Right atrium auricular region (tissue), 2 donors: ENCODE measurements around the gene CDH24. TPM values are rescaled to one million over a fixed set of nuclear protein-coding genes. Genes with fewer than 3 reads are reported as not detected.
A peak's percentile ranks its signal among the peaks of the same experiment; 100 is the strongest.

Experiments used
- DNase-seq: peaks from one replicate; pipeline ENCODE4 v3.0.0-alpha.2; 2019; ENCODE audit warnings: low spot score
- H3K27ac ChIP-seq, 2 donors: fragments of 200-600 bp; sonication (generic); 1 replicate in 1 of 2; 2 replicates in 1 of 2; pipeline ENCODE4 v1.5.1; 2016 to 2019
- H3K27me3 ChIP-seq, 2 donors: fragments of 200-600 bp; sonication (generic); one replicate each; pipeline versions ENCODE4 v1.5.1 to v1.6.0; 2017 to 2019
- H3K36me3 ChIP-seq: fragments of 200-600 bp; sonication (generic); one replicate; pipeline ENCODE4 v1.5.1; 2016
- H3K4me1 ChIP-seq, 2 donors: fragments of 200-600 bp; sonication (generic); one replicate each; pipeline versions ENCODE4 v1.5.1 to v1.6.0; 2017 to 2019
- H3K4me3 ChIP-seq, 2 donors: fragments of 200-600 bp; sonication (generic); 1 replicate in 1 of 2; 2 replicates in 1 of 2; pipeline ENCODE4 v1.5.1; 2017 to 2019; ENCODE audit warnings: mild to moderate bottlenecking in 1 of 2, moderate library complexity in 1 of 2
- H3K9me3 ChIP-seq, 2 donors: fragments of 200-600 bp; sonication (generic); one replicate each; pipeline ENCODE4 v1.5.1; 2019
- CTCF ChIP-seq, 2 donors: fragments of 200-600 bp; sonication (generic); IDR thresholded peaks; one replicate each; pipeline ENCODE4 v1.5.1; 2019; ENCODE audit warnings: antibody characterized with exemption in 2 of 2
- total RNA-seq, 2 donors: library from RNA; depleted of rRNA; stranded (reverse); fragments of >200 nt; gene quantifications; one replicate each; pipeline ENCODE4 v1.1.0, GENCODE V29; 2016

Gene CDH24
- total RNA-seq, 2 donors from 2014 or later, result 1.3 to 1.4 TPM

- TF ChIP-seq CTCF (IDR thresholded peaks at IDR 0.05), result no peak
Observed at GRCh38 chr14:23085458-23085857, 28.1 kb upstream of the CDH24 start.

GRCh38 chr14:23080474-23080873 is 23.2 kb upstream of the CDH24 start:
- no peak for DNase-seq
- no peak for TF ChIP-seq CTCF (IDR thresholded peaks at IDR 0.05)
- no peak overlapping the region for H3K4me3 ChIP-seq
- no peaks in the 10 kb centered on the region for H3K9me3 ChIP-seq
- H3K27ac ChIP-seq, result no peak overlapping the region
- H3K36me3 ChIP-seq, result peaks cover 89% of the 10 kb centered on the region
- H3K27me3 ChIP-seq, result no peaks in the 10 kb centered on the region
- H3K4me1 ChIP-seq, result peaks cover 0 to 32% of the 10 kb centered on the region in 2 donors

More at GRCh38 chr14:23085458-23085857, 28.1 kb upstream of the CDH24 start:
- Histone ChIP-seq H3K27ac (no peak overlapping the region), H3K27me3 (no peaks in the 10 kb centered on the region), H3K4me3 (no peak overlapping the region), H3K4me1 (peaks cover 0 to 12% of the 10 kb centered on the region in 2 donors), H3K36me3 (peaks cover 83% of the 10 kb centered on the region), H3K9me3 (no peaks in the 10 kb centered on the region)
- no peak for DNase-seq

GRCh38 chr14:23079716-23080115 is 22.4 kb upstream of the CDH24 start:
- H3K4me1 ChIP-seq, result peaks cover 0 to 32% of the 10 kb centered on the region in 2 donors
- no peak overlapping the region for H3K4me3 ChIP-seq
- no peak for DNase-seq
- peaks cover 89% of the 10 kb centered on the region for H3K36me3 ChIP-seq
- no peak for TF ChIP-seq CTCF (IDR thresholded peaks at IDR 0.05)
- H3K9me3 ChIP-seq, result no peaks in the 10 kb centered on the region
- H3K27ac ChIP-seq, result peak overlapping the region; percentile 27 to 38
- H3K27me3 ChIP-seq, result no peaks in the 10 kb centered on the region

GRCh38 chr14:23078692-23079116 is 21.4 kb upstream of the CDH24 start:
- no peaks in the 10 kb centered on the region for H3K27me3 ChIP-seq
- no peaks in the 10 kb centered on the region for H3K9me3 ChIP-seq
- H3K36me3 ChIP-seq, result peaks cover 89% of the 10 kb centered on the region
- DNase-seq, result peak; percentile 91
- peaks cover 0 to 32% of the 10 kb centered on the region in 2 donors for H3K4me1 ChIP-seq
- H3K4me3 ChIP-seq, result no peak overlapping the region
- no peak for TF ChIP-seq CTCF (IDR thresholded peaks at IDR 0.05)
- peak overlapping the region; percentile 27 to 42 for H3K27ac ChIP-seq

GRCh38 chr14:23077962-23078361 is 20.6 kb upstream of the CDH24 start:
- Histone ChIP-seq H3K27ac (peak overlapping the region; percentile 27 to 42), H3K4me3 (no peak overlapping the region), H3K4me1 (peaks cover 0 to 34% of the 10 kb centered on the region in 2 donors), H3K36me3 (peaks cover 90% of the 10 kb centered on the region), H3K9me3 (no peaks in the 10 kb centered on the region), H3K27me3 (no peaks in the 10 kb centered on the region)
- no peak for TF ChIP-seq CTCF (IDR thresholded peaks at IDR 0.05)
- no peak for DNase-seq

GRCh38 chr14:23076785-23077408 is 19.6 kb upstream of the CDH24 start:
- TF ChIP-seq CTCF (IDR thresholded peaks at IDR 0.05), result peak; percentile 40 to 69
- no peaks in the 10 kb centered on the region for H3K27me3 ChIP-seq
- peaks cover 0 to 44% of the 10 kb centered on the region in 2 donors for H3K4me1 ChIP-seq
- H3K4me3 ChIP-seq, result no peak overlapping the region
- H3K9me3 ChIP-seq, result no peaks in the 10 kb centered on the region
- no peak for DNase-seq
- peaks cover 94% of the 10 kb centered on the region for H3K36me3 ChIP-seq
- peak overlapping the region in 1 of 2 donors; percentile 17 for H3K27ac ChIP-seq
